NOMO-1 treated with dmso at 0.1 percent for 144 hours (cell line): ENCODE results near the gene SLC25A3.
"Not testable (repeated sequence)": the region's sequence is repeated elsewhere in the genome, so short reads cannot be mapped to it uniquely, and the experiment has no call there.

Experiments used
- DNase-seq: peaks from one replicate; lab custom pipeline; 2025; ENCODE audit not compliant: unreplicated experiment; lab: John Stamatoyannopoulos, UW

Gene SLC25A3

DNA sequence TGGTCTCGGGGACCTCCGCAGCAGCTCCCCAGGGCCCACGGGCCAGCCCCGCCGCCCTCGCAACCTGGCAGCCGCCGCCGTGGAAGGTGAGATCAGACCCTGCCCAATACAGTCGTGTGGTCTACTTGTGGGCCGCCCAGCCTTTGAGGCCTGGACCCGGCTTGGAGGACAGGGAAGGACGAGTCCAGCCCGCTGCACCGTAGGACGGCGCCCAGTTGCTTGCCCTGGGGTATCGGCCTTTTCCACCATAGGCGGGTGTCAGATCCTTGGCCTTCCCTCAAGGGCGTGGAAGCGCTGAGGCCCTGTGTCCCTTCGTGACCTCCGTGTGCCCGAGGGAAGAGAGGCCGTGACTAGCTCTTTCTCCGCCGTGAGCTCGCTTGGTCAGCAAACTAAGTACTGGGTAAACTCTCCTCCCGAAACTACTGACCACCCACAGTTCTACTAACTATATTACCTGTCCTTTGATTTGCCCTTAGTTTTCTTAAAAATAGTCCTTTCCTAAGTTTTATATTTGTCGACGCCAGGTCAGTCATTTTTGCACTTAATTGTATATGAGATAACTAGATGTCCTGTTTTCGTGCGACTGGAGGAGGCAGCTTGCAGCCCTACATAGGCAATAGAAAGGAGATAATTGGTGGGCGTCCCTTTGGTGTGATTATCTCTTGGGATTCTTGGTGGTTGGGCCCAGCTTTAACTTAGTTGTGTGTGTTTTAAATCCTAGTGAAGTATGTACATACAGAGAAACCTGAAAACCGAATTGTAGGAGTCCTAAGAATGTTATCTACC is 757 bp downstream of the SLC25A3 start:
- peak; percentile 16 for DNase-seq

DNA sequence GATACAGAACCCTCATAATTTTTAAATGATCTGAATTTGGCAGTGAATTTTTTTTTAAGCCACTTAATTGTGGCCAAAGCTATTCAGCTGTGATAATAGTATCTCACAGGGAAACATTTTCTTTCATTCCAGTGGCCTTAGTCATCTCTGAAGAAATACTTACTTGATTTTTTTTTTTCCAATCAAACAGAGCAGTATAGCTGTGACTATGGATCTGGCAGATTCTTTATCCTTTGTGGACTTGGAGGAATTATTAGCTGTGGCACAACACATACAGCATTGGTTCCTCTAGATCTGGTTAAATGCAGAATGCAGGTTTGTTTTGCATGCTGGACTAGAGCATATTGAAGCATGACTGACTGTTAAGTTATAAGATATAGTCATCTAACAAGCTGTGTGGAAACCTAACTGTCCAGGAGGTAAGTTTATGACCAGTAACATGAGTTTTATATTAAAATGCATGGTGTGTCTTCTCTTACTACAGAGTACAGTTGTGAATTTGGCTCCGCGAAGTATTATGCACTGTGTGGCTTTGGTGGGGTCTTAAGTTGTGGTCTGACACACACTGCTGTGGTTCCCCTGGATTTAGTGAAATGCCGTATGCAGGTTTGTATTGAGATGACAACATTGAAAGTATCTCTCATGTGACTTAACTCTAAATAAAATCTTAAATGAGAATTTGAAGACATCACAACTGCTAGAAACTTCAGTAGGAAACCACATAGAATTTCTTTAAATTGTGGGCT is 1.9 kb downstream of the SLC25A3 start:
- DNase-seq = no peak

DNA sequence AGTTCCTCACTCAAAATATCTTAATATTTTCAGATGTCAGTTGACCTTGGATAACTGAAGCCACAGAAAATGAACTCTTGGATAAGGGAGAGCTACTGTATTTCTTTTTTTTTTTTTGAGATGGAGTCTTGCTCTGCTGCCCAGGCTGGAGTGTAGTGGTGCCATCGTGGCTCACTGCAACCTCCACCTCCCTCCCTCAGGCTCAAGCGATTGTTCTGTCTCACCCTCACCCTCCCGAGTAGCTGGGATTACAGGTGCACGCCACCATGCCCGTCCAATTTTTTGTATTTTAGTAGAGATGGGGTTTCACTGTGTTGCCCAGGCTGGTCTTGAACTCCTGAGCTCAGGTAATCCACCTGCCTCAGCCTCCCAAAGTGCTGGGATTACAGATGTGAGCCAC is 3.8 kb downstream of the SLC25A3 start:
- not testable (repeated sequence) for DNase-seq

DNA sequence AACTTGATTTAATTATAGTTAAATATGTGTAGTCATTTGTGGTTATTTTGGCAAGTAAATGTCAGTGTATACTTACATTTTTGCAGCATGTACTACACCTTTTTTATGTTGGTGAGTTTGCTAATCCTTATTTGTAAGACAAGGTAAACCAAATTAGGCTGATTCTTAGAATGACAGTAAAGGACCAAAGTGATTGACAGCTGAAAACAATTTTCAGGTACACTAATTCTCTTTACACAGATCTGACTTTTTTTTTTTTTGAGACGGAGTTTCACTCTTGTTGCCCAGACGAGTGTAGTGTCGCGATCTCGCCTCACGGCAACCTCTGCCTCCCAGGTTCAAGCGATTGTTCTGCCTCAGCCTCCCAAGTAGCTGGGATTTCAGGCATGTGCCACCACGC is 8.4 kb downstream of the SLC25A3 start:
- DNase-seq = no peak

DNA sequence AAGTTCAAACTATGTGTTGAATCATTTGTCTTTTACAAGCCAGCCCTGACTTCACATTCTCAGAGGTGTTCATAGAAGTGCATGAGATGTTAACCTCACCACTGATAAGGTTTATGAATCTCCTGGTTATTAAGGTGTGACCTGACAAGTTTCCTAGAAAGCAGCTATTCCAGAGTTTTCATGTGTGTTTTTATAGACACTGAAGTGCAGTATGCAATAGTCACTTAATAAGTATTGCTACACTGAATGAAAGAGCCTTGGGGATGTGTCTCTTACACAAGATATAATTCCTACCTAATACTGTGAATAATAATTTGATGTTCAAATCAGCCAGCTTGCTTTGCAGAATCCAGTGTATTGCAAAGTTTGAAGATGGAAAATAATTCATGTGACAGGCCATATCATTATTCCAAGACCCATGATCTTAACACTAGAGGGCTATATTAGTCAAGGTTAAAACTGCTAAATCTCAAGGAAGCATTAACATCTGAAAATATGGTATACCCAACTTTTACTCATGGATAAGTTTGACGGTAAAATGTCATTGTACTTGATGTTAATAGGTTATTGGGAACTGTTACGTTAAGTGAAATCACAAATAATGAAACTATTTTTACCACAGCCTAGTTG is 13.0 kb downstream of the SLC25A3 start:
- peak; percentile 13 for DNase-seq

DNA sequence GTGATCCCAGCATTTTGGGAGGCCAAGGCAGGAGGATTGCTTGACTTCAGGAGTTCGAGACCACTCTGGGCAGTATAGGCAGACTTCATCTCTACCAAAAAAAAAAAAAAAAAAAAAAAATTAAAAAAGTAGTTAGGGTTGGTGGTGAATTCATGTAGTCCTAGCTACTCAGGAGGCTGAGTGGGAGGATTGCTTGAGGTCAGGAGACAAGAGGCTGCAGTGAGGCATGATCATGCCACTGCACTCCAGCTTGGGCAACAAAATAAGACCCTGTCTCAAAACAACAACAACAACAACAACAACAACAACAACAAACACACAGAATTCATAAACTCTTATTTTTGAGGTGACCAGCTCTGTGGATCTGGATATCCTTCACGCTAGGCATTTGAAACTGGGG is 17.1 kb downstream of the SLC25A3 start:
- DNase-seq = no peak

DNA sequence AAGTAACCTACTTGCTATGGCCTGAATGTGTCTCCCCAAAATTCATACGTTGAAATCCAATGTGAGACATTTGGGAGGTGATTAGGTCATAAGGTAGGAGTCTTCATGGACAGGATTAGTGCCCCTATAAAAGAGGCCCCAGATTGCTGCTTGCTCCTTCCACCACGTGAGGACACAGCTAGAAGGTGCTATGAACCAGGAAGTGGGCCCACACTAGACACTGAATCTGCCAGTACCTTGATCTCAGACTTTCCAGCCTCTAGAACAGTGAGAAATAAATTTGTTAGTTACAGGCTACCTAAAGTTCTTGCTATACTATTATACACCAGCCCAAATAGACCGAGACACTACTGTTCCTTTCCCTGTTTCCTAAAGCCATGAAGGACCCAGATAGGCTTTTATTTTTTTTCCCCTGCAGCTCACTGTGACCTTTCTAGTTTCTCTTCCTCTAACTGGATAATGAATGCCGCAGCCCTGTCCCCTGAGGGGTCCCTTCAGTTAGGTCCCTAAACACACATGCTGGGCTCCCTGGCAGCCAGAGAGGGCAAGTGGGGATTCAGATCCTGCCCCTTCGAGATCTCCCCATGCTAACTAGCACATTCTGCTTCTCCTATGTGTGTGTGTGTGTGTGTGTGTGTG is 19.3 kb downstream of the SLC25A3 start:
- DNase-seq = peak; percentile 74

DNA sequence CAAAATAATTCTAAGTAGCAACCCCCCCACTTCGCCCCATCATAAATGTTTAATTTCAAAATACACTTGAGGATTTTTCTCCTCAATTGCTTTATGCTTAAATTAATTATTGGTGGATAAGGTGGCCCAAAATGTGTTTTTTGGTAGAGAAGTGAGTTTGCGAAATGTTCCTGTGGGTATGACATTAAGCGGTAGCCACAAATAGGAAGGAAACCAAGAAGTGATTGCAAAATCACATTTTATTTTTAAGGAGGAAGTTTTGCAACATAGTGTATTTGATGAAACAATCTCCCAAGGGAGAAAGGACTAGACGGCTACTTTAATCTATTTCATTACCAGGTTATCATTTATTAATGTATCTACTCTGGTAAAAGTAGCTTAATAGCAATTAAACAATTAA is 25.5 kb downstream of the SLC25A3 start:
- DNase-seq = peak; percentile 74

DNA sequence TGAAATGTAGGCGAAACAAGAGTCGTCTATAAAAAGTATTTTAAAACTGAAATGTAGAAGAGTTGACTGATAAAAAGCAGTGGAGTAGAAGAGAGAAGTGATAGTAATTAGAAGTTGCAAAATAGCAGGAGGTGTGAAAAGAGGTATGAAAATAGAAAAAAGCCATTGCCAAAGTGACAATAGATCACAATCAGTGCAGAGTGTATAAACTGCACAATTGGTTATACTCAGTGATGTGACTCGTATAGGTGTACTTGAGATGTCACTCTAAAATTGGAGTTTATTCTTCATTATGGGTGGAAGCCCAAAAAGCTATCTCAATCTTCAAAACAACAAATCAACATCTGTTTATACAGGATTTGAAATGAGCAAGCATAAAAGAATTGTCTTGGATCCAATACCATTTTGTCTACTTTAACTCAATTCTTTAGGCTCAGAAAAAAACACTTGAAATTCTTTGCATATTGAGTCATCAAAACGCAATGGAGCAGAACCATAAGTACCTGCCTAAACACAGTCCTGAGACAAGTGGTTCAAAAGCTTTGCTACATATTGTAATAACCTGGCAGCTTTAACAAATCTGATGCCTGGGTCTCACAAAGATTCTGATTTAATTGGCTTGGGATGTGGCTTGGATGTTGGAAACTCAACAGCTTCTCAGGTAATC is 42.3 kb downstream of the SLC25A3 start:
- DNase-seq = no peak

DNA sequence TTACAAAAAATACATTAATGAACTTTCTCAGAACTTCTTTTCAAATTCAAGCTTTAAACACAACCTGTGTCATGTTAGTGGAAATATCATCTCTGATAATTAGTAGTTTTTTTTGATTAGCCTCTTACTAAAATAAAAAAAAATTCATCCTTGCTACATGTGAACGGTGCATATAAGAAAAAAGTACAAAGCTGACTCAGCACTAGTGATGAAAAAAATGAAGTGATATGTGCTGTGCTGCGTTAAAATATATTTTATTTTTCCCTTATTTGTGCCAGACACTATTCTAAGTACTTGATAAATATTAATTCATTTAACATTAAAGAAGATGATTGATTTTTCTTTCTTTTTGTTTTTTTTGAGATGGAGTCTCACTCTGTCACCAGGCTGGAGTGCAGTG is 43.6 kb downstream of the SLC25A3 start:
- DNase-seq = no peak

DNA sequence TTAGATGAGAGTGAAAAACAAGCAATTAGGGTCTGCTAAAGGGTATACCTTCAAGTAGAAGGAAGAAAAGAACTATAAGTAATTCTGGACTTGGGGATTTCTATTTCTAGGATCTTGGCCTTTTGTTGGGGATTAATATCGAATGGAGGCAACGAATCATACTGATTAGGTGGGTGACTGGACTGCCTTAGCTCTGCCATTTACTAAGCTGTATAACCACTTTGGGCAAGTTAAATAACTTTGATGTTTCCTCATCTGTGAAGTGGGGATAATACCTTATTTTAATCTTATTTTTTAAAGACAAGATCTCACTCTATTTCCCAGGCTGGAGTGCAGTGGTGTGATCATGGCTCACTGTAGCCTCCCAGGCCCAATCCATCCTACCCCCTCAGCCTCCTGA is 44.5 kb downstream of the SLC25A3 start:
- no peak for DNase-seq

DNA sequence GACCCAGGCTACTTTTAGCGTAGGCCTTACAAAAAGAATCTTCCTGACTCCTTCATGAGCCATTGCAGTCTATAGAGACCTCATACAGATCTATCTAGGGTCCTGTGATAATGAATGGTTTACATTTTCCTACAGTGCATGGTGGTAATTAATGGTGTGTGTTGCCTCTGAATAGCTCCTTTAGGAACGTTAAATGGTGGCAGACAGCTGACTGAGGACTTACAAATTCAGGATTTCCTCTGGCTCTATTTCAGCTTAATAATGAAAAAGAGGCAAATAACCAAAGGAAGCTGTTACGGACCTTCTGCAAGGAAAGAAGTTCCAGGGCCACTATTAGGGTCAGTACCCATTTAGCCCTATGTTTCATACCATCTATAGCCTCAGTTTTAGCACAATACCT is 46.0 kb downstream of the SLC25A3 start:
- DNase-seq = no peak

DNA sequence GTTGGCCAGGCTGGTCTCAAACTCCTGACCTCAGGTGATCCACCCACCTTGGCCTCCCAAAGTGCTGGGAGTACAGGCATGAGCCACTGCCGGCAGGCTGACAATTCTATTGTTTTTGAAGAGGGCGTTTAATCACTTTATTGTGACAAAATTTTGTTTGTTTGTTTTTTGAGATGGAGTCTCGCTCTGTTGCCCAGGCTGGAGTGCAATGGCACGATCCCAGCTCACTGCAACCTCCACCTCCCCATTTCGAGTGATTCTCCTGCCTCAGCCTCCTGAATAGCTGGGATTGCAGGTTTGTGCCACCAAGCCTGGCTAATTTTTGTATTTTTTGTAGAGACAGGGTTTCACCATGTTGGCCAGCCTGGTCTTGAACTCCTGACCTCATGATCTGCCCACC is 49.3 kb downstream of the SLC25A3 start:
- DNase-seq = not testable (repeated sequence)

DNA sequence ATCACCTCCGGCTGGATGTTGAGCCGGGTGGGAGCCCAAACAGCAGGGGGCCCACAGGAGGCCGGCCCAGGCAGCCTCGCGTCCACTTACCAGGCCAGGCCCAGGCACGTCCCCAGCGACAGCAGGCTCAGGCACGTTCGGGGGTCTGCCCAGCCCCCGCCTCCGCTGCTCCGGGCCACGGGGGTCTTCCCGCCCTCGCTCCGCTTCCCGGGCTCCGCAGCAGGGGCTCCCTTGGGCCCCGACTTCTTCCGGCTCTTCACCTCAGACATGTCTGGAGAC is 50.9 kb downstream of the SLC25A3 start:
- no peak for DNase-seq

DNA sequence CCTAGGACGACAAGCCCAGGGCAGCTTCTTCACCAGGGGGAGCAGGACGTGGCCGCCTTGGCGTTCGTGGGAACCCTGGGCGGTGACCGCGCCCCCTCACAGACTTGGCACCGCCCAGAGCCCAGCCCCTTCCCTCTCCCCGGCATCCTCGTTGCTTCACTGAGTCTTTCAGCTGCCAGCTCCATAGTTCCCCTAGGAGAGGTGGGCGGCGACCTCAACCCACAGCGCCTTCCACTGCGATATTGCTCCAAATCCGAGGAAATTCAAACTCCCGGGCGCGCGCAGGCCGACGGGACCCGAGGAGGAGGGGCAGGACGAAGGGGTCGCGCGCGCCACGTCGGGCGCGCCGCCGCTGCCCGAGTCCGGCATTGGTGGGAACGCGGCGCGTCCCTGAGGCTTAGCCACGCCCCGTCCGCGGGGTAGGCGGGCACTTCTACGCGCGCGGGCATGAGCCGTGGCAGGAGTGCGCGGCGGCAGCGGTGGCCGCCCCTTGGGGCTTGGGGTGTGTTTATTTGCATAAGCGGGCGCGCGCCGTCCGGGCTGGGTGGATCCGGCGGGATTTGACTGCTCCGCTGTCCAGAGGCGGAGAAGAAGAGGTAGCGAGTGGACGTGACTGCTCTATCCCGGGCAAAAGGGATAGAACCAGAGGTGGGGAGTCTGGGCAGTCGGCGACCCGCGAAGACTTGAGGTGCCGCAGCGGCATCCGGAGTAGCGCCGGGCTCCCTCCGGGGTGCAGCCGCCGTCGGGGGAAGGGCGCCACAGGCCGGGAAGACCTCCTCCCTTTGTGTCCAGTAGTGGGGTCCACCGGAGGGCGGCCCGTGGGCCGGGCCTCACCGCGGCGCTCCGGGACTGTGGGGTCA is 51.5 kb downstream of the SLC25A3 start, which contains the start of the genes APAF1 and IKBIP:
Gene APAF1 (plus strand): TSS at position 579 of the 860 bp plus-strand sequence. CDS start 3,070 bp downstream, outside the sequence.
Gene IKBIP (minus strand): TSS at position 77 of the 860 bp plus-strand sequence. CDS start 87 bp downstream, outside the sequence.
- peak; percentile 90 for DNase-seq

DNA sequence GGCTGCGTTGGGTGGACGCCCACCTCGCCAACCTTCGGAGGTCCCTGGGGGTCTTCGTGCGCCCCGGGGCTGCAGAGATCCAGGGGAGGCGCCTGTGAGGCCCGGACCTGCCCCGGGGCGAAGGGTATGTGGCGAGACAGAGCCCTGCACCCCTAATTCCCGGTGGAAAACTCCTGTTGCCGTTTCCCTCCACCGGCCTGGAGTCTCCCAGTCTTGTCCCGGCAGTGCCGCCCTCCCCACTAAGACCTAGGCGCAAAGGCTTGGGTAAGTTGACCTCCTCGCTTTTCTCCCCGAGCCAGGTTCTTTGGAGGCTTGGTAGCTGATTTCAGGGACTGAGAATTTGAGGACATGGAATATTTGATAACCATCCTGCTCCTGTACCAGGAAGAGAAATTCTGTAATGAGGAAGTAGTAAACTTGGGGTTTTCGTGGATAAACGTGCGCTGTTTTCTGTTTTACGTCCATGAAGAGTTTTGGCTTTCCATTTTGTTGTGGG is 52.1 kb downstream of the SLC25A3 start:
- peak; percentile 42 for DNase-seq

DNA sequence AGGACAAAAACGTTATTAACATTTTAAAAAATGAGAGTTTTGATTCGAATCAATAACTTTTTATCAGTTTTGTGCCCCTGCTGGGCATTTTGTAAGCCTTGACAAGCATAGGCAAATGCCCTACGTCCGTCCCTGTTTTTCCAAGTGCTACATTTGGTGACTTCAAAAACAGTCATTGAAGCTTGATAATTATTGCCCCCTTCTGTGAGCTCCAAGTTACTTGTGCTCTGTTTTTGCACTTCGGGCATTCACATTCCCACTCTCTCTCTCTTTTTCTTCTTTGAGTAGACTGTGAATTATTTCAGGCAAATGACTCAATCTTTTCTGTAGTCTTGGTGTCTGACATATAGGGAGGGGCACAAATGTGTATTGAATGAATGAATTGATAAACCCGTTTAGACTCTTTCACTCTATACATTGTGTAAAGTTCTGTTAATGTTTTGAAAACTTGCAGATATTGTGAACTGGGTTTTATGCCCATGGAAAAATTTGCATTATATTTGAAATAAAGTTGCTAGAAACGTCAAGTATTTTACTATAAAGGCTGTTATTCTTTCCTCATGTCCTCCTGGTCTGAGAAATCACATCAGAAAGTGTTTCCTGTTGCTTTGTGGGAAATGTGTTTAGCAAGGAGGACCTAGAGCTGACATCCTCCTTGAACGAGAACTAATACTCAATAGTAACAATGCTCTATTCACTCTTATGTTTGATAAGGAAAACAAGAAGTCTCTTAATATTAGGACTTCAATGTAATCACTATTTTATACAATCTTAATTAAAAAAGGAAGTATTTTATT is 53.0 kb downstream of the SLC25A3 start:
- DNase-seq = no peak

DNA sequence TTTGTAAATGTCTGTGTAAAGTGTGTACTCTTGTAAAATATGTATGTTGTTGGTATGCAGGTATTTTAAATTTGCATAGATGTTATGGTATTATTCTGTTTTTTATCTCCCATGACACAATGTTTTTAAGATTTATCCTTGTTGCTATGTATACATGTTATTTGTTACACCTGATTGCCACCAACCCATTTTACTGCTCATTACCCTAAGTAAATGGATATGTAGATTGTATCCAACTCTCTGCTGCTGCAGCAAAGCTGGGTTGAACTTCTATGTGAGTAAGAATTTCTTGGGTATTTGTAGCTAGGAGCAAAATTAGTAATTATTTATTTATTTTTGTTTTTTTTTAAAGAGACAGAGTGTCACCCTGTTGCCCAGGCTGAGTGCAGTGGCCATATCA is 57.8 kb downstream of the SLC25A3 start:
- DNase-seq = no peak

DNA sequence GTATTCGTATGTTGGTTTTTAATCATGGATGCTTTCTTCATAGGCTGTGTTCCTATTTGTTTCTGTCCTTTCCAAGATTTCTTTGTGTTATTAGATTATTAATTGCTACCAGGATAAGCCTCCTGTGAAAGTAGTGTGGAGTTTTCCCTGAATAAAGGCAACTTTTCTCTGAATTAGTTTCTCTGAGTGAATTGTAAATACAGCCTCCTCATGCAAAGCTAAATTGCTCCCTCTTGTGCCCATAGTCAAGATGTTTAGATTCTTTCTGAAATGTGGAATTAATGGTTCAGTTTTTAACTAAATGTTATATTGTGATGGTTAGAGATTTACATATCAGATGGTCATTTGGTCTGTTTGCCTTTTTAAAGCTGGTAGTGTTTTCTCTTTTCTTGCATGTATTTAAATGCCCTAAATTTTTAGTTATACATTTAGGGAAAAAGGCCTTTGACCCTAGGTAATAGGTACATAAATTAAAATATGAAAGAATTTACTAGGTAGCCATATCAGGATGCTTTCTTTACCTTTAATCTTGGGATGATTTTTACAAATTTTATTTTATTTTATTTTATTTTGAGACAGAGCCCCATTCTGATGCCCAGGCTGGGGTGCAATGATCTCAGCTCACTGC is 60.5 kb downstream of the SLC25A3 start:
- no peak for DNase-seq
